Keratinocyte (primary cell): ENCODE measurements around the gene TCFL5. TPM values are rescaled to one million over a fixed set of nuclear protein-coding genes. Genes with fewer than 3 reads are reported as not detected.

Experiments used
- DNase-seq: peaks from one replicate; pipeline ENCODE4 v3.0.0-alpha.2; 2011; ENCODE audit warnings: low read depth, missing footprints, low spot score
- FAIRE-seq: peaks from 2 replicates; lab custom pipeline; 2011; peaks lifted over from hg19 to GRCh38; lab: Jason Lieb, UNC
- H2AFZ ChIP-seq: 2 replicates; pipeline ENCODE4 v1.6.0; 2012; ENCODE audit warnings: low read length, control low read depth, inconsistent platforms; ENCODE audit not compliant: control insufficient read depth
- H3K27ac ChIP-seq: 2 replicates; pipeline ENCODE4 v1.5.1; 2011; ENCODE audit warnings: low read length; ENCODE audit not compliant: control insufficient read depth, insufficient read depth
- H3K27me3 ChIP-seq: 3 replicates; pipeline ENCODE4 v1.6.0; 2011; ENCODE audit warnings: low read length; ENCODE audit not compliant: control insufficient read depth, insufficient read depth; ENCODE audit errors: extremely low read depth
- H3K36me3 ChIP-seq, 2 experiments: 2 replicates in 1 of 2; 3 replicates in 1 of 2; pipeline ENCODE4 v1.5.1; 2011; ENCODE audit warnings: low read length in 2 of 2, mild to moderate bottlenecking in 1 of 2; ENCODE audit not compliant: control insufficient read depth in 2 of 2, insufficient read depth in 2 of 2; ENCODE audit errors: extremely low read depth in 1 of 2
- H3K4me1 ChIP-seq: 3 replicates; pipeline ENCODE4 v1.5.1; 2011; ENCODE audit warnings: low read length; ENCODE audit not compliant: control insufficient read depth, insufficient read depth; ENCODE audit errors: extremely low read depth
- H3K4me2 ChIP-seq: 3 replicates; pipeline ENCODE4 v1.6.0; 2011; ENCODE audit warnings: low read depth, low read length; ENCODE audit not compliant: control insufficient read depth, insufficient read depth; ENCODE audit errors: extremely low read depth
- H3K4me3 ChIP-seq, 3 experiments: fragments of 200-600 bp in 1 of 3; sonication (generic) in 1 of 3; 2 replicates in 2 of 3; 3 replicates in 1 of 3; pipeline ENCODE4 v1.5.1; 2011 to 2016; ENCODE audit warnings: low read length in 3 of 3, mild to moderate bottlenecking in 3 of 3, control low read depth in 2 of 3, inconsistent platforms in 1 of 3, low read depth in 1 of 3, mixed read lengths in 1 of 3, mixed run types in 1 of 3, moderate library complexity in 1 of 3; ENCODE audit not compliant: control insufficient read depth in 2 of 3, insufficient read depth in 2 of 3; ENCODE audit errors: extremely low read depth in 1 of 3
- H3K79me2 ChIP-seq: 2 replicates; pipeline ENCODE4 v1.6.0; 2012; ENCODE audit warnings: low read length; ENCODE audit not compliant: control insufficient read depth, insufficient read depth
- H3K9ac ChIP-seq: 3 replicates; pipeline ENCODE4 v1.6.0; 2011; ENCODE audit warnings: low read length; ENCODE audit not compliant: control insufficient read depth, insufficient read depth; ENCODE audit errors: extremely low read depth
- H3K9me1 ChIP-seq: 3 replicates; pipeline ENCODE4 v1.6.0; 2011; ENCODE audit warnings: low read length; ENCODE audit not compliant: control insufficient read depth, insufficient read depth; ENCODE audit errors: extremely low read depth
- H3K9me3 ChIP-seq: 2 replicates; pipeline ENCODE4 v1.5.1; 2012; ENCODE audit warnings: low read depth, low read length; ENCODE audit not compliant: control insufficient read depth
- H4K20me1 ChIP-seq: 3 replicates; pipeline ENCODE4 v1.6.0; 2011; ENCODE audit warnings: low read length; ENCODE audit not compliant: control insufficient read depth, insufficient read depth; ENCODE audit errors: extremely low read depth
- EZH2 ChIP-seq: IDR thresholded peaks from one replicate; pipeline ENCODE4 v1.6.1; 2012; ENCODE audit warnings: inconsistent platforms, mild to moderate bottlenecking, low read length, moderate library complexity
- dilution Hi-C: fragments of 300-500 bp; cut with MboI; formaldehyde crosslinking; loops from one replicate; pipeline ENCODE4 v1.7.0; 2020; ENCODE audit warnings: low sequenced_read_pairs; ENCODE audit not compliant: extremely low pct_ligation_motif_present
- polyA plus RNA-seq, 5 experiments: library from polyadenylated mRNA; depleted of rRNA in 3 of 5; stranded (reverse) in 3 of 5; stranded (forward) in 1 of 5; unstranded in 1 of 5; fragments of >200 nt; gene quantifications; 1 replicate in 1 of 5; 2 replicates in 3 of 5; 3 replicates in 1 of 5; pipeline versions ENCODE4 v1.2.1 to v1.2.3, GENCODE V29; 2011 to 2012; ENCODE audit warnings: missing spikeins in 2 of 5, low read depth in 1 of 5, low replicate concordance in 1 of 5
- TF ChIP-seq, protein P1 (sequence below), 3 experiments: IDR thresholded peaks in 1 of 3; conservative IDR thresholded peaks in 1 of 3; optimal IDR thresholded peaks in 1 of 3; 2 replicates in 2 of 3; 3 replicates in 1 of 3; pipeline versions ENCODE3 to v1.5.1; 2011; ENCODE audit warnings: low read length in 3 of 3, mild to moderate bottlenecking in 3 of 3, moderate library complexity in 2 of 3, control low read depth in 1 of 3, inconsistent platforms in 1 of 3; ENCODE audit not compliant: insufficient read depth in 2 of 3; ENCODE audit errors: extremely low read depth in 1 of 3

The TCFL5 gene
- polyA plus RNA-seq, 1 donor (not counting 4 experiments of a cell fraction or from before 2014, with no cell fraction given), result 14.6 TPM

- Histone ChIP-seq H3K27ac (no peak overlapping the region), H3K4me1 (peaks cover 11% of the 10 kb centered on the region), H2AFZ (no peak overlapping the region), H3K79me2 (no peaks in the 10 kb centered on the region), H3K4me3 (no peak overlapping the region), H4K20me1 (no peaks in the 10 kb centered on the region), H3K36me3 (no peaks in the 10 kb centered on the region), H3K9me1 (no peaks in the 10 kb centered on the region), H3K9me3 (no peaks in the 10 kb centered on the region), H3K4me2 (no peak overlapping the region), H3K9ac (no peak overlapping the region), H3K27me3 (no peaks in the 10 kb centered on the region)
- DNase-seq, result no peak
- no peak for FAIRE-seq
- dilution Hi-C loops, result no loop called here
- TF ChIP-seq EZH2, result no peak
- TF ChIP-seq, protein P1, sequence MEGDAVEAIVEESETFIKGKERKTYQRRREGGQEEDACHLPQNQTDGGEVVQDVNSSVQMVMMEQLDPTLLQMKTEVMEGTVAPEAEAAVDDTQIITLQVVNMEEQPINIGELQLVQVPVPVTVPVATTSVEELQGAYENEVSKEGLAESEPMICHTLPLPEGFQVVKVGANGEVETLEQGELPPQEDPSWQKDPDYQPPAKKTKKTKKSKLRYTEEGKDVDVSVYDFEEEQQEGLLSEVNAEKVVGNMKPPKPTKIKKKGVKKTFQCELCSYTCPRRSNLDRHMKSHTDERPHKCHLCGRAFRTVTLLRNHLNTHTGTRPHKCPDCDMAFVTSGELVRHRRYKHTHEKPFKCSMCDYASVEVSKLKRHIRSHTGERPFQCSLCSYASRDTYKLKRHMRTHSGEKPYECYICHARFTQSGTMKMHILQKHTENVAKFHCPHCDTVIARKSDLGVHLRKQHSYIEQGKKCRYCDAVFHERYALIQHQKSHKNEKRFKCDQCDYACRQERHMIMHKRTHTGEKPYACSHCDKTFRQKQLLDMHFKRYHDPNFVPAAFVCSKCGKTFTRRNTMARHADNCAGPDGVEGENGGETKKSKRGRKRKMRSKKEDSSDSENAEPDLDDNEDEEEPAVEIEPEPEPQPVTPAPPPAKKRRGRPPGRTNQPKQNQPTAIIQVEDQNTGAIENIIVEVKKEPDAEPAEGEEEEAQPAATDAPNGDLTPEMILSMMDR (optimal IDR thresholded peaks at IDR 0.05 in 1 of 3, IDR thresholded peaks at IDR 0.05 in 1 of 3, conservative IDR thresholded peaks at IDR 0.05 in 1 of 3; ENCODE audit: extremely low read depth in 1 of 3, insufficient read depth in 2 of 3, low read length in 3 of 3), result no peak
Observed at GRCh38 chr20:62873280-62873679, 11.7 kb upstream of the TCFL5 start.

DNA sequence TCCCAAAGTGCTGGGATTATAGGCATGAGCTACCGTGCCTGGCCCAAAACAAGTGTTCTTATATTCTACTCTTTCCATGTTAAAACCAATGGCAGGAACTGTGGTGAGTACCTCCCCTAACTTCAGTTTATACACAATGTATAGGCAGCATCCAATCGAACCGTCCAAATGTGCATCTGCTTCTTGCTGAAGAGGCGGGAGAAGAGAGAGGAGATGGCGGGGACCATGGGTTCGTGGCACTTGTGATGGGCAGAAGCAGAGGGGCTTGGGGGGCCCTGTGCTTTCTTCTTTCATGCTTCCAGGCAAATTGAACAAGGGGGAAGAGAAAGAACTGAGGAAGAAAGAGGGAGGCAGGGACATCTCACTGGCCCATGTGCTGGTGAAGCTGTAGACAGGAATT is 11.2 kb upstream of the TCFL5 start:
- Histone ChIP-seq H3K4me1 (peaks cover 11% of the 10 kb centered on the region), H3K27ac (no peak overlapping the region), H3K9me1 (no peaks in the 10 kb centered on the region), H4K20me1 (no peaks in the 10 kb centered on the region), H3K4me2 (no peak overlapping the region), H3K9ac (no peak overlapping the region), H3K36me3 (no peaks in the 10 kb centered on the region), H3K79me2 (no peaks in the 10 kb centered on the region), H3K27me3 (no peaks in the 10 kb centered on the region), H3K9me3 (no peaks in the 10 kb centered on the region), H3K4me3 (no peak overlapping the region), H2AFZ (no peak overlapping the region)
- TF ChIP-seq, protein P1 (optimal IDR thresholded peaks at IDR 0.05 in 1 of 3, IDR thresholded peaks at IDR 0.05 in 1 of 3, conservative IDR thresholded peaks at IDR 0.05 in 1 of 3; ENCODE audit: extremely low read depth in 1 of 3, insufficient read depth in 2 of 3, low read length in 3 of 3), result no peak
- DNase-seq (no peak), FAIRE-seq (no peak)
- dilution Hi-C loops, result no loop called here
